ENCODE data around the gene NLRP6.
A peak's percentile ranks its signal among the peaks of the same experiment; 100 is the strongest.

Gene NLRP6

GRCh38 chr11:296171-297050 lies 18.2 kb downstream of the NLRP6 start:
- no peak for DNase-seq (ENCODE audit: extremely low read depth, low read depth)
- TF ChIP-seq, protein P1, sequence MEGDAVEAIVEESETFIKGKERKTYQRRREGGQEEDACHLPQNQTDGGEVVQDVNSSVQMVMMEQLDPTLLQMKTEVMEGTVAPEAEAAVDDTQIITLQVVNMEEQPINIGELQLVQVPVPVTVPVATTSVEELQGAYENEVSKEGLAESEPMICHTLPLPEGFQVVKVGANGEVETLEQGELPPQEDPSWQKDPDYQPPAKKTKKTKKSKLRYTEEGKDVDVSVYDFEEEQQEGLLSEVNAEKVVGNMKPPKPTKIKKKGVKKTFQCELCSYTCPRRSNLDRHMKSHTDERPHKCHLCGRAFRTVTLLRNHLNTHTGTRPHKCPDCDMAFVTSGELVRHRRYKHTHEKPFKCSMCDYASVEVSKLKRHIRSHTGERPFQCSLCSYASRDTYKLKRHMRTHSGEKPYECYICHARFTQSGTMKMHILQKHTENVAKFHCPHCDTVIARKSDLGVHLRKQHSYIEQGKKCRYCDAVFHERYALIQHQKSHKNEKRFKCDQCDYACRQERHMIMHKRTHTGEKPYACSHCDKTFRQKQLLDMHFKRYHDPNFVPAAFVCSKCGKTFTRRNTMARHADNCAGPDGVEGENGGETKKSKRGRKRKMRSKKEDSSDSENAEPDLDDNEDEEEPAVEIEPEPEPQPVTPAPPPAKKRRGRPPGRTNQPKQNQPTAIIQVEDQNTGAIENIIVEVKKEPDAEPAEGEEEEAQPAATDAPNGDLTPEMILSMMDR (IDR thresholded peaks at IDR 0.05; ENCODE audit: low read depth, low read length): no peak

GRCh38 chr11:297051-297585 lies 18.9 kb downstream of the NLRP6 start:
- TF ChIP-seq, protein P1 (IDR thresholded peaks at IDR 0.05; ENCODE audit: low read depth, low read length): no peak
- DNase-seq (ENCODE audit: extremely low read depth, low read depth): no peak

- DNase-seq (ENCODE audit: extremely low read depth, low read depth): no peak
- TF ChIP-seq, protein P1 (IDR thresholded peaks at IDR 0.05; ENCODE audit: low read depth, low read length): no peak
Measured at GRCh38 chr11:297586-298405, 19.6 kb downstream of the NLRP6 start.

GRCh38 chr11:298406-299065 lies 20.3 kb downstream of the NLRP6 start:
- DNase-seq (ENCODE audit: extremely low read depth, low read depth): no peak
- TF ChIP-seq, protein P1 (IDR thresholded peaks at IDR 0.05; ENCODE audit: low read depth, low read length): no peak

- TF ChIP-seq, protein P1 (IDR thresholded peaks at IDR 0.05; ENCODE audit: low read depth, low read length): no peak
- no peak for DNase-seq (ENCODE audit: extremely low read depth, low read depth)
Measured at GRCh38 chr11:299081-299891, 21.1 kb downstream of the NLRP6 start, which contains the start of gene IFITM5. Gene IFITM5, minus strand, starts transcription at chr11:299526. Its CDS starts 36 bp downstream, at chr11:299490.

GRCh38 chr11:299951-300735 lies 21.9 kb downstream of the NLRP6 start:
- TF ChIP-seq, protein P1 (IDR thresholded peaks at IDR 0.05; ENCODE audit: low read depth, low read length): peak; percentile 18; the same call in 1 of the 2 replicates
- no peak for DNase-seq (ENCODE audit: extremely low read depth, low read depth)
